SK-N-SH treated with all-trans-retinoic acid at 6 μM for 48 hours (cell line): ENCODE data around the gene GMNN.
"Not testable (repeated sequence)": the region's sequence is repeated elsewhere in the genome, so short reads cannot be mapped to it uniquely, and the experiment has no call there.

Experiments
- ATAC-seq: fragments of 200-7000 bp; cut with Tn5 transposase; 3 replicates; pipeline ENCODE4 v1.9.1; 2020; ENCODE audit warnings: mild to moderate bottlenecking, moderate library complexity
- ARNTL ChIP-seq: fragments of 450-650 bp; formaldehyde crosslinking; IDR thresholded peaks from 2 replicates; pipeline ENCODE4 v1.5.0; 2020; ENCODE audit warnings: low read depth, mild to moderate bottlenecking, moderate library complexity, borderline replicate concordance
- BACH2 ChIP-seq: fragments of 250-450 bp; sonication (Bioruptor Pico); IDR thresholded peaks from 2 replicates; pipeline ENCODE4 v1.9.0; 2021; ENCODE audit warnings: mild to moderate bottlenecking, borderline replicate concordance
- CSDC2 ChIP-seq: fragments of 250-450 bp; sonication (Bioruptor Pico); IDR thresholded peaks from 2 replicates; pipeline ENCODE4 v1.5.0; 2020; ENCODE audit warnings: mild to moderate bottlenecking, moderate library complexity
- ESRRG ChIP-seq: fragments of 250-450 bp; sonication (Bioruptor Pico); IDR thresholded peaks from 2 replicates; pipeline ENCODE4 v1.6.1; 2021; ENCODE audit warnings: mild to moderate bottlenecking
- GLIS3 ChIP-seq: fragments of 250-450 bp; sonication (Bioruptor Pico); IDR thresholded peaks from 2 replicates; pipeline ENCODE4 v1.5.0; 2020; ENCODE audit warnings: mild to moderate bottlenecking, moderate library complexity
- ISL1 ChIP-seq: fragments of 250-450 bp; sonication (Bioruptor Pico); IDR thresholded peaks from 2 replicates; pipeline ENCODE4 v2.1.2; 2022; ENCODE audit warnings: mild to moderate bottlenecking, moderate library complexity
- OSR1 ChIP-seq: fragments of 250-450 bp; sonication (Bioruptor Pico); IDR thresholded peaks from 2 replicates; pipeline ENCODE4 v1.8.0; 2022; ENCODE audit warnings: moderate library complexity, mild to moderate bottlenecking, inconsistent platforms
- RARB ChIP-seq: fragments of 250-450 bp; sonication (Bioruptor Pico); IDR thresholded peaks from 2 replicates; pipeline ENCODE4 v1.8.0; 2021; ENCODE audit warnings: mild to moderate bottlenecking, moderate library complexity
- SNAI2 ChIP-seq: fragments of 250-450 bp; sonication (Bioruptor Pico); IDR thresholded peaks from 2 replicates; pipeline ENCODE4 v1.5.0; 2020; ENCODE audit warnings: mild to moderate bottlenecking, moderate library complexity
- TCF4 ChIP-seq: fragments of 250-450 bp; sonication (Bioruptor Pico); IDR thresholded peaks from 2 replicates; pipeline ENCODE4 v1.8.0; 2021; ENCODE audit warnings: mild to moderate bottlenecking, moderate library complexity, borderline replicate concordance
- TOX ChIP-seq: fragments of 250-450 bp; sonication (Bioruptor Pico); IDR thresholded peaks from 2 replicates; pipeline ENCODE4 v1.8.0; 2021; ENCODE audit warnings: mild to moderate bottlenecking, moderate library complexity, borderline replicate concordance
- ZC3H10 ChIP-seq: fragments of 250-450 bp; sonication (Bioruptor Pico); IDR thresholded peaks from 2 replicates; pipeline ENCODE4 v1.5.1; 2021; ENCODE audit warnings: mild to moderate bottlenecking, moderate library complexity
- ZFP3 ChIP-seq: fragments of 250-450 bp; sonication (Bioruptor Pico); IDR thresholded peaks from 2 replicates; pipeline ENCODE4 v1.5.0; 2020; ENCODE audit warnings: mild to moderate bottlenecking, moderate library complexity
- ZFP30 ChIP-seq: fragments of 450-650 bp; formaldehyde crosslinking; IDR thresholded peaks from 2 replicates; pipeline ENCODE4 v1.5.0; 2022; ENCODE audit warnings: mild to moderate bottlenecking, moderate library complexity
- ZNF565 ChIP-seq: fragments of 450-650 bp; formaldehyde crosslinking; conservative IDR thresholded peaks from 2 replicates; pipeline ENCODE4 v1.5.0; 2020; ENCODE audit warnings: low read depth, mild to moderate bottlenecking, moderate library complexity
- ZNF70 ChIP-seq: fragments of 450-650 bp; formaldehyde crosslinking; IDR thresholded peaks from 2 replicates; pipeline ENCODE4 v1.5.0; 2020; ENCODE audit warnings: mild to moderate bottlenecking, moderate library complexity
- ZNF8 ChIP-seq: fragments of 450-650 bp; formaldehyde crosslinking; IDR thresholded peaks from 2 replicates; pipeline ENCODE4 v1.5.0; 2020; ENCODE audit warnings: mild to moderate bottlenecking, moderate library complexity
- TF ChIP-seq, protein P1 (sequence below): fragments of 250-450 bp; sonication (Bioruptor Pico); IDR thresholded peaks from 2 replicates; pipeline ENCODE4 v1.5.0; 2020; ENCODE audit warnings: mild to moderate bottlenecking, moderate library complexity
- TF ChIP-seq, protein P2 (sequence below): fragments of 250-450 bp; sonication (Bioruptor Pico); IDR thresholded peaks from 2 replicates; pipeline ENCODE4 v1.8.0; 2021; ENCODE audit warnings: low read depth, mild to moderate bottlenecking, moderate library complexity, borderline replicate concordance

Gene GMNN

DNA sequence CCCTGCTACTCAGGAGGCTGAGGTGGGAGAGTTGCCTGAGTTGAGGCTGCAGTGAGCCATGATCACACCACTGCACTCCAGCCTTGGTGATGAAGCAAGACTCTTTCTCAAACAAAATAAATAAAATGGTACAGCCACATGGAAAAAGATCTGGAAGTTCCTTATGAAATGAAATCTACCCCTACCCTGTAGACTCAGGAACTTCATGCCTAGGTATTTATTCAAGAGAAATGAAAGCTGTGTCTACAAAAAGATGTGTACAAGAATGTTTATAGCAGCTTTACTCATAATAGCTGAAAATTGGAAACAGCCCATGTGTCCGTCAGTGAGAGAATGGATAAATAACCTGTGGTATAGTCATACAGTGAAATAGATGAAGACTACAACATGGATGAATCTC lies 40.6 kb upstream of the GMNN start (continued):
- TF ChIP-seq, protein P1, sequence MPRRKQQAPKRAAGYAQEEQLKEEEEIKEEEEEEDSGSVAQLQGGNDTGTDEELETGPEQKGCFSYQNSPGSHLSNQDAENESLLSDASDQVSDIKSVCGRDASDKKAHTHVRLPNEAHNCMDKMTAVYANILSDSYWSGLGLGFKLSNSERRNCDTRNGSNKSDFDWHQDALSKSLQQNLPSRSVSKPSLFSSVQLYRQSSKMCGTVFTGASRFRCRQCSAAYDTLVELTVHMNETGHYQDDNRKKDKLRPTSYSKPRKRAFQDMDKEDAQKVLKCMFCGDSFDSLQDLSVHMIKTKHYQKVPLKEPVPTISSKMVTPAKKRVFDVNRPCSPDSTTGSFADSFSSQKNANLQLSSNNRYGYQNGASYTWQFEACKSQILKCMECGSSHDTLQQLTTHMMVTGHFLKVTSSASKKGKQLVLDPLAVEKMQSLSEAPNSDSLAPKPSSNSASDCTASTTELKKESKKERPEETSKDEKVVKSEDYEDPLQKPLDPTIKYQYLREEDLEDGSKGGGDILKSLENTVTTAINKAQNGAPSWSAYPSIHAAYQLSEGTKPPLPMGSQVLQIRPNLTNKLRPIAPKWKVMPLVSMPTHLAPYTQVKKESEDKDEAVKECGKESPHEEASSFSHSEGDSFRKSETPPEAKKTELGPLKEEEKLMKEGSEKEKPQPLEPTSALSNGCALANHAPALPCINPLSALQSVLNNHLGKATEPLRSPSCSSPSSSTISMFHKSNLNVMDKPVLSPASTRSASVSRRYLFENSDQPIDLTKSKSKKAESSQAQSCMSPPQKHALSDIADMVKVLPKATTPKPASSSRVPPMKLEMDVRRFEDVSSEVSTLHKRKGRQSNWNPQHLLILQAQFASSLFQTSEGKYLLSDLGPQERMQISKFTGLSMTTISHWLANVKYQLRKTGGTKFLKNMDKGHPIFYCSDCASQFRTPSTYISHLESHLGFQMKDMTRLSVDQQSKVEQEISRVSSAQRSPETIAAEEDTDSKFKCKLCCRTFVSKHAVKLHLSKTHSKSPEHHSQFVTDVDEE (CRISPR knock-in tag), result no peak
- TF ChIP-seq ZC3H10 (CRISPR knock-in tag), result no peak
- TF ChIP-seq ESRRG, result no peak
- no peak for TF ChIP-seq GLIS3
- TF ChIP-seq, protein P2, sequence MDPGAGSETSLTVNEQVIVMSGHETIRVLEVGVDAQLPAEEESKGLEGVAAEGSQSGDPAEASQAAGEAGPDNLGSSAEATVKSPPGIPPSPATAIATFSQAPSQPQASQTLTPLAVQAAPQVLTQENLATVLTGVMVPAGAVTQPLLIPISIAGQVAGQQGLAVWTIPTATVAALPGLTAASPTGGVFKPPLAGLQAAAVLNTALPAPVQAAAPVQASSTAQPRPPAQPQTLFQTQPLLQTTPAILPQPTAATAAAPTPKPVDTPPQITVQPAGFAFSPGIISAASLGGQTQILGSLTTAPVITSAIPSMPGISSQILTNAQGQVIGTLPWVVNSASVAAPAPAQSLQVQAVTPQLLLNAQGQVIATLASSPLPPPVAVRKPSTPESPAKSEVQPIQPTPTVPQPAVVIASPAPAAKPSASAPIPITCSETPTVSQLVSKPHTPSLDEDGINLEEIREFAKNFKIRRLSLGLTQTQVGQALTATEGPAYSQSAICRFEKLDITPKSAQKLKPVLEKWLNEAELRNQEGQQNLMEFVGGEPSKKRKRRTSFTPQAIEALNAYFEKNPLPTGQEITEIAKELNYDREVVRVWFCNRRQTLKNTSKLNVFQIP (CRISPR knock-in tag), result no peak
- no peak for TF ChIP-seq ZNF565
- no peak for TF ChIP-seq ZNF8
- no peak for TF ChIP-seq ISL1 (CRISPR knock-in tag)
- no peak for TF ChIP-seq TOX (CRISPR knock-in tag)
- no peak for TF ChIP-seq ARNTL (CRISPR knock-in tag)
- TF ChIP-seq BACH2 (CRISPR knock-in tag), result no peak
- TF ChIP-seq ZNF70 (CRISPR knock-in tag), result no peak
- TF ChIP-seq, all 23 proteins: peak for 0

DNA sequence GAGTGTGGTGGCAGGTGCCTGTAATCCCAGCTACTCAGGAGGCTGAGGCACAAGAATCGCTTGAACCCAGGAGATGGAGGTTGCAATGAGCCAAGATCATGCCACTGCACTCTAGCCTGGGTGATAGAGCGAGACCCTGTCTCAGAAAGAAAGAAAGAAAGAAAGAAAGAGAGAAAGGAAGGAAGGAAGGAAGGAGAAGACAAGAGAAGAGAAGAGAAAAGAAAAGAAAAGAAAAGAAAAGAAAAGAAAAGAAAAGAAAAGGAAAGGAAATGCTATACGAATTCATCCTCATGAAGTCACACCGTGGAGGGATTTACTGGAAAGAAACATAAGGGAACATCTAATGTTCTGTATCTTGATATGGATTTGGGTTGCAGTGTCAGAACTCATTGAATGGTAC lies 40.0 kb upstream of the GMNN start:
- not testable (repeated sequence) for ATAC-seq

DNA sequence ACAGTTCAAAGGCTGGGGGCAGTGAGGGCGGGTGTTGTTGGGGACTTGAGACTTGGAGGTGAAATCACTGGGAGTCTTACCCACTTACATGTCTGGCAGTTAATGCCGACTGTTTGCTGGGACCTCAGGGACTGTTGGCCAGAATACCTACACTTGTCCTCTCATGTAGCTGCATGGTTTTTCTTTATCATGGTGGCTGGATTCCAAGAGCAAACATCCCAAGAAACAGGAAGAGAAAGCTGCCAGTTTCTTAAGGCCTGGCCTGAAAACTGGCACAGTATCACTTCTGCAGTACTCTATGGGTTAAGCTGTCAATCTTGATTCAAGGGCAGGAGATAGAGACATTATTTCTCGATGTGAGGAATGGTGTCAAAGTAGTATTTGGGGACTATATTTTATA lies 36.0 kb upstream of the GMNN start:
- TF ChIP-seq OSR1 (CRISPR knock-in tag) (no peak), TOX (CRISPR knock-in tag) (no peak), ZNF70 (CRISPR knock-in tag) (no peak), BACH2 (CRISPR knock-in tag) (no peak), GLIS3 (no peak), ARNTL (CRISPR knock-in tag) (no peak), CSDC2 (CRISPR knock-in tag) (no peak), ZNF565 (no peak), ESRRG (no peak), RARB (CRISPR knock-in tag) (no peak), ZFP3 (CRISPR knock-in tag) (no peak), TCF4 (no peak), ZNF8 (no peak), ZFP30 (CRISPR knock-in tag) (no peak)
- TF ChIP-seq, protein P1 (CRISPR knock-in tag), result no peak
- TF ChIP-seq, protein P2 (CRISPR knock-in tag), result no peak
- no peak for ATAC-seq

DNA sequence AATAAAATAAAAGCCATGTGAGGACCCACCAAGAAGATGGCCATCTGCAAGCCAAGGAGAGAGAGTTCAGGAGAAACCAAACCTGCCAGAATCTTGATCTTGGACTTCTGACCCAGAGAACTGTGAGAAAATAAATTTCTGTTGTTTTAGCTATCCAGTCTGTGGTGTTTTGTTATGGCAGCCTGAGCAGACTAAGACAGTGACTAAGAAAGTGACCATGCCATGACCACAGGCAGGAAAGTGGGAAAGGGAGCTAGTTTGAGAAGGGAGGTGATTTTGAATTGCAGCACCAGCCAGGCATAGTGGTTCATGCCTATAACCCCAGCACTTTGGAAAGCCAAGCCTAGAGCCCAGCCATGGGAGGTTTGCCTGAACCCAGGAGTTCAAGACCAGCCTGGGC lies 33.9 kb upstream of the GMNN start:
- ATAC-seq, result no peak
- TF ChIP-seq ARNTL (CRISPR knock-in tag), result no peak
- no peak for TF ChIP-seq TCF4
- TF ChIP-seq RARB (CRISPR knock-in tag), result no peak
- no peak for TF ChIP-seq ZC3H10 (CRISPR knock-in tag)
- TF ChIP-seq SNAI2 (CRISPR knock-in tag), result no peak
- no peak for TF ChIP-seq ZNF70 (CRISPR knock-in tag)
- TF ChIP-seq, protein P2 (CRISPR knock-in tag), result no peak
